ENCODE results near the gene HIGD1C. TPM values are rescaled to one million over a fixed set of nuclear protein-coding genes. Genes with fewer than 3 reads are reported as not detected.
"Not testable (repeated sequence)": the region's sequence is repeated elsewhere in the genome, so short reads cannot be mapped to it uniquely, and the experiment has no call there.

The HIGD1C gene
- total RNA-seq, result not detected

DNA sequence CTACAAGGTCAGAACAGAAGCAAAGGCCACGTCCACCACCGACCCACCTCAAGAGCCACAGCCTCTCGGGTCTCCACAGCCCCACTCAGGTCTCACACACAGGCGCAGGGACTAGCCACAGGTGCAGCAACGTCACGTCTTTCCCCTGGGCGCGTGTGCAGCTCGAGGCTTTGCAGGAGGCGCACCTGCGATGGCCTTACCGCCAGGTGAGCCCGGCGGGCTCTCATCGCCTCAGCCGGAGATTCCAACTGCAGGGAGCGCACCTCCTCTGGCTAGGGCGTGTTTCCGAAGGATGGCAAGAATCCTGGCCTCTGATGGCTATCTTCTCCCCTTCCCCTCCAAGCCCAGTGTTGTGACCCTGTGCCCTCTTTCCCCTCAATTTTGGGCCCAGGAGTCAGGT, at the start of gene HIGD1C:
HIGD1C (plus strand) TSS at position 35 of the 400 bp plus-strand sequence. CDS start 1,455 bp downstream, outside the sequence.
- H3K27me3 ChIP-seq (ENCODE audit: control insufficient read depth in 3 of 3, insufficient read depth in 3 of 3, low read length in 3 of 3), result no peaks in the 10 kb centered on the region
- no peak within 1 kb of the TSS for H3K4me3 ChIP-seq (ENCODE audit: low read length in 3 of 3)
- no peaks in the 10 kb centered on the region for H3K9me3 ChIP-seq (ENCODE audit: control insufficient read depth in 3 of 3, low read length in 3 of 3)
- H3K4me1 ChIP-seq (ENCODE audit: control insufficient read depth in 3 of 3, insufficient read depth in 3 of 3, low read length in 3 of 3), result peaks cover 0 to 8% (median 3%) of the 10 kb centered on the region in 3 donors
- no peak within 1 kb of the TSS for H3K9ac ChIP-seq (ENCODE audit: low read depth in 1 of 3, low read length in 3 of 3)
- H3K36me3 ChIP-seq (ENCODE audit: control insufficient read depth in 3 of 3, insufficient read depth in 3 of 3, low read length in 3 of 3), result peaks cover 0 to 3% (median 0%) of the 10 kb centered on the region in 3 donors
- no peak within 1 kb of the TSS for H3K27ac ChIP-seq (ENCODE audit: low read depth, low read length)

DNA sequence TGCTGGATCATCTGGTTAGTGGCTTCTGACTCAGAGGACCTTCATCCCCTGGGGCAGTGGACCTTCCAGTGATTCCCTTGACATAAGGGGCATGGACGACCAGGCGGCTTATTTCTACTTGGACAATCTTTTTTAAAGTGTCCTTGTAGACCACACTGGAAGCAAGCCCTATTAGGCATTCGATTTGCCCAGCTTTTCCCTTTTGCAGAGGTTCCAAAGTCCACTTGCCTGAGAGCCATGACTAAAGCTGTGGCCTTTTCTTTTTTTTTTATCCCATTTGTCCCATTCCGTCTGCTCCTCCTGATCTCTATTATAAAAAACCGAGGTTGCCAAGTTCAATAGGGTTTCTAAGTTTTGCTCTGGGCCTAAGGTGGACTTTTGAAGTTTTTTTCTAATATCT, 43.9 kb upstream of the HIGD1C start:
- not testable (repeated sequence) for H3K27ac ChIP-seq (ENCODE audit: low read depth, low read length); H3K36me3 ChIP-seq (ENCODE audit: control insufficient read depth in 3 of 3, insufficient read depth in 3 of 3, low read length in 3 of 3); H3K4me3 ChIP-seq (ENCODE audit: low read length in 3 of 3); H3K9ac ChIP-seq (ENCODE audit: low read depth in 1 of 3, low read length in 3 of 3); H3K27me3 ChIP-seq (ENCODE audit: control insufficient read depth in 3 of 3, insufficient read depth in 3 of 3, low read length in 3 of 3); H3K9me3 ChIP-seq (ENCODE audit: control insufficient read depth in 3 of 3, low read length in 3 of 3); H3K4me1 ChIP-seq (ENCODE audit: control insufficient read depth in 3 of 3, insufficient read depth in 3 of 3, low read length in 3 of 3)

DNA sequence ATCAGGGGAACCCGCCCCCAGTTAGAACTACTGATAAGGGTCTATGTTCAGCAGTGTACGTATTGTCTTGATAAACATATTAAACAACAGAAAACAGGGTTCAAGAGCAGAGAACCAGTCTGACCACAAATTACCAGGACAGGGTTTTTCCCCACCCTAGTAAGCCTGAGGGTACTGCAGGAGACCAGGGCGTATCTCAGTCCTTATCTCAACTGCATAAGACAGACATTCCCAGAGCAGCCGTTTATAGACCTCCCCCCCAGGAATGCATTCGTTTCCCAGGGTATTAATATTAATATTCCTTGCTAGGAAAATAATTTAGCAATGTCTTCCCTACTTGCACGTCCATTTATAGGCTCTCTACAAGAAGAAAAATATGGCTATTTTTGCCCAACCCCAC, 40.0 kb upstream of the HIGD1C start:
- H3K4me3 ChIP-seq (ENCODE audit: low read length in 3 of 3); H3K9me3 ChIP-seq (ENCODE audit: control insufficient read depth in 3 of 3, low read length in 3 of 3); H3K4me1 ChIP-seq (ENCODE audit: control insufficient read depth in 3 of 3, insufficient read depth in 3 of 3, low read length in 3 of 3); H3K9ac ChIP-seq (ENCODE audit: low read depth in 1 of 3, low read length in 3 of 3); H3K36me3 ChIP-seq (ENCODE audit: control insufficient read depth in 3 of 3, insufficient read depth in 3 of 3, low read length in 3 of 3); H3K27me3 ChIP-seq (ENCODE audit: control insufficient read depth in 3 of 3, insufficient read depth in 3 of 3, low read length in 3 of 3); H3K27ac ChIP-seq (ENCODE audit: low read depth, low read length): not testable (repeated sequence)

DNA sequence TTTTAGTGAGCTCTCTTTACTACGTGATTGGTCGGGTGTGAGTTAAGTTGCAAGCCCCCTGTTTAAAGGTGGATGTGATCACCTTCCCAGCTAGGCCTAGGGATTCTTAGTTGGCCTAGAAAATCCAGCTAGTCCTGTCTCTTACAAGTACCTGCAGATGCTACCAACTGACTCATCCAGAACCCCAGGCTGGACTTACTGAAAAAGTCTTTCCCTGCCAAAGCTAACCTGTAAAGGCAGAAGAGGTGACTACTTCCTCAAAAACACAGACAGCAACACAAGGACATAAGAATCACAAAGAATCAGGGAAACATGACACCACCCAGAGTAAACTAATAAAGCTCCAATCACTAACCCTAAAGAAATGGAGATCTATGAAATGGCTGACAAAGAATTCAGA, 39.1 kb upstream of the HIGD1C start:
- H3K4me3 ChIP-seq (ENCODE audit: low read length in 3 of 3), result no peak overlapping the region
- peaks cover 2 to 10% (median 7%) of the 10 kb centered on the region in 3 donors for H3K9me3 ChIP-seq (ENCODE audit: control insufficient read depth in 3 of 3, low read length in 3 of 3)
- no peak overlapping the region for H3K27ac ChIP-seq (ENCODE audit: low read depth, low read length)
- no peaks in the 10 kb centered on the region for H3K27me3 ChIP-seq (ENCODE audit: control insufficient read depth in 3 of 3, insufficient read depth in 3 of 3, low read length in 3 of 3)
- no peak overlapping the region for H3K9ac ChIP-seq (ENCODE audit: low read depth in 1 of 3, low read length in 3 of 3)
- H3K36me3 ChIP-seq (ENCODE audit: control insufficient read depth in 3 of 3, insufficient read depth in 3 of 3, low read length in 3 of 3), result no peaks in the 10 kb centered on the region
- no peaks in the 10 kb centered on the region for H3K4me1 ChIP-seq (ENCODE audit: control insufficient read depth in 3 of 3, insufficient read depth in 3 of 3, low read length in 3 of 3)

DNA sequence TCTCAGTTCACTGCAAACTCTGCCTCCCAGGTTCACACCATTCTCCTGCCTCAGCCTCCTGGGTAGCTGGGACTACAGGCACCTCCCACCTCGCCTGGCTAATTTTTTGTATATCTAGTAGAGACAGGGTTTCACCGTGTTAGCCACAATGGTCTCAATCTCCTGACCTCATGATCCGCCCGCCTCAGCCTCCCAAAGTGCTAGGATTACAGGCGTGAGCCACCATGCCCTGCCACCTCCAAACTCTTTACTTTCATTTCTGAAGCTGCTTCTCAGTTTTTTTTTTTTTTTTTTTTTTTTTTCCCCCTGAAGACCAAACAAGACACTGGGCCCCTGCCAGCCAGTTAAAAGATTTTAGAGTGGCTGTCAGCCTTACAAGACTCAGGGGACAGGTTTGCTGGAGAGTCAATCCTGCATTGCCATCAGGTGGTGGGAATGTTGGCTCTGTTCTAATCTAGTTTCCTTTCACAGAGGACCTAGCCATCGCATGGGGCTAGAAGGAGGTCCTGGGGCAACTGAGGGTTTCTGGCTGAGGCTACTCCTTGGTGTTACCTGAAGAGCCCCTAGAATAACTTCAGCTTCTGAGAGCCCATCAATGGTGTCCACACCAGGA, 37.4 kb upstream of the HIGD1C start:
- Histone ChIP-seq H3K27ac (ENCODE audit: low read depth, low read length) (no peak overlapping the region), H3K9me3 (ENCODE audit: control insufficient read depth in 3 of 3, low read length in 3 of 3) (peaks cover 2 to 10% (median 7%) of the 10 kb centered on the region in 3 donors), H3K4me3 (ENCODE audit: low read length in 3 of 3) (no peak overlapping the region), H3K4me1 (ENCODE audit: control insufficient read depth in 3 of 3, insufficient read depth in 3 of 3, low read length in 3 of 3) (no peaks in the 10 kb centered on the region), H3K9ac (ENCODE audit: low read depth in 1 of 3, low read length in 3 of 3) (no peak overlapping the region), H3K27me3 (ENCODE audit: control insufficient read depth in 3 of 3, insufficient read depth in 3 of 3, low read length in 3 of 3) (no peaks in the 10 kb centered on the region), H3K36me3 (ENCODE audit: control insufficient read depth in 3 of 3, insufficient read depth in 3 of 3, low read length in 3 of 3) (no peaks in the 10 kb centered on the region)

DNA sequence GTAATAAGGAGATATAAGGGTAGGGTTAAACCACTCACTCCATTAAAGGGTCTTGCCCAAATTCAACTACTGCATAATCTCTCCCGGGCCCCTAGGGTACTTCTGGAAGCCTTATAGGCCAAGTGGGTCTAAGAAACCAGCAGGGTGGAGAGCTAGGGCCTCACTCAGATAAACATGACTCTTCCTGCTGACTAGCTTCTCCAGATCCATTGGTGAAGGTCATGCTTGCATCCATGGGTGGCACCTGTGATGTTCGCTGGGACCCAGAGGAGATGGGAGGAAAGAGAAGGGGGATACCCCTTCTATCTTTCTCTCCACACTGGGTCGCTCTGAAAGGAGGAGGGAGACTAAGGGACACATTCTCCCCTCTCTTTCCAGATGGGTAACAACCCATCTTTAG, 36.1 kb upstream of the HIGD1C start:
- Histone ChIP-seq H3K27ac (ENCODE audit: low read depth, low read length) (no peak overlapping the region), H3K9ac (ENCODE audit: low read depth in 1 of 3, low read length in 3 of 3) (no peak overlapping the region), H3K27me3 (ENCODE audit: control insufficient read depth in 3 of 3, insufficient read depth in 3 of 3, low read length in 3 of 3) (no peaks in the 10 kb centered on the region), H3K4me3 (ENCODE audit: low read length in 3 of 3) (peak overlapping the region in 1 of 3 donors; percentile 9), H3K36me3 (ENCODE audit: control insufficient read depth in 3 of 3, insufficient read depth in 3 of 3, low read length in 3 of 3) (no peaks in the 10 kb centered on the region), H3K9me3 (ENCODE audit: control insufficient read depth in 3 of 3, low read length in 3 of 3) (peaks cover 2 to 10% (median 7%) of the 10 kb centered on the region in 3 donors), H3K4me1 (ENCODE audit: control insufficient read depth in 3 of 3, insufficient read depth in 3 of 3, low read length in 3 of 3) (no peaks in the 10 kb centered on the region)

DNA sequence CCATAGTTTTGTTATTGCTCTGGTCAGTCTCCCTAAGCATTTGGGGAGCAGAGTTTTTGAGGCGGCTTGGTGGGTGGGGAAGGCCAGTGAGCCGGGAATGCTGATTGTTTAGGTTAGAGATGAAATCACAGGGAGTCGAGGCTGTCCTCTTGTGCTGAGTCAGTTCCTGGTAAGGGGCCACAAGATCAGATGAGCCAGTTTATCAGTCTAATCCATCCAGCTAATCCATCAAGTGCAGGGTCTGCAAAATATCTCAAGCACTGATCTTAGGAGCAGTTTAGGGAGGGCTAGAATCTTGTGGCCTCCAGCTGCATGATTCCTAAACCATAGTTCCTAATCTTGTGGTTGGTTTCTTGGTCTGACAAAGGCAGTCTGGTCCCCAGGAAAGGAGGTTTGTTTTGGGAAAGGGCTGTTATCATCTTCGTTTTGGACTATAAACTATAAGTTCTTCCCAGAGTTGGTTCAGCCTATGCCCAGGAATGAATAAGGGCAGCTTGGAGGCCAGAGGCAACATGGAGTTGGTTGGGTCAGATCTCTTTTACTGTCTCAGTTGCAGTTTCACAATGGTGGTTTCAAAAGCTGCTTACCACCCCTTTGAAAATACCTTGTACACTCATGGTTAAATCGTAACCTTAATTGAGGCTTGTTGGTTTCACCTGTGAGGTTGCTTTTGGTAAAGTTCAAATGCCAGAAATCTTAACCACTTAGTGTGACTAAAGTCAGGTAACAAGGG, 33.6 kb upstream of the HIGD1C start:
- no peak overlapping the region for H3K4me3 ChIP-seq (ENCODE audit: low read length in 3 of 3)
- H3K9ac ChIP-seq (ENCODE audit: low read depth in 1 of 3, low read length in 3 of 3), result no peak overlapping the region
- peaks cover 2 to 7% (median 7%) of the 10 kb centered on the region in 3 donors for H3K9me3 ChIP-seq (ENCODE audit: control insufficient read depth in 3 of 3, low read length in 3 of 3)
- no peaks in the 10 kb centered on the region for H3K27me3 ChIP-seq (ENCODE audit: control insufficient read depth in 3 of 3, insufficient read depth in 3 of 3, low read length in 3 of 3)
- no peak overlapping the region for H3K27ac ChIP-seq (ENCODE audit: low read depth, low read length)
- H3K36me3 ChIP-seq (ENCODE audit: control insufficient read depth in 3 of 3, insufficient read depth in 3 of 3, low read length in 3 of 3), result no peaks in the 10 kb centered on the region
- H3K4me1 ChIP-seq (ENCODE audit: control insufficient read depth in 3 of 3, insufficient read depth in 3 of 3, low read length in 3 of 3), result peaks cover 5 to 10% (median 9%) of the 10 kb centered on the region in 3 donors

DNA sequence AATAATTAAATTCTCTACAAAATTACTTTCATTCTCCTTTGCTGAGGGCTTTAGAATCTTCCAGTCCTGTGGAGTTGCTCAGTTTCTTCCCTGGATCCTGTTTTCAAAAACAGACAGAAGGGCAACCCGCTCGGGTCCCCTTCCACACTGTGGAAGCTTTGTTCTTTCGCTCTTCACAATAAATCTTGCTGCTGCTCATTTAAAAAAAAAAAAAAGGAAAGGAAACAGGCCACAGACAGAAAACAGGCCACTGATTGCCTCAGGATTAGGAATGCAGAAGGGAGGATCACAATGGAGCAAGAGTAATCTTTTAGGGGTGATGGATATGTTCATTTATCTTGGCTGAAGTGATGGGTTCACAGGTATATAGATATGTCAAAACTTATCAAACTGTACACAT, 29.5 kb upstream of the HIGD1C start:
- Histone ChIP-seq H3K9me3 (ENCODE audit: control insufficient read depth in 3 of 3, low read length in 3 of 3) (no peaks in the 10 kb centered on the region), H3K4me3 (ENCODE audit: low read length in 3 of 3) (peak overlapping the region in 1 of 3 donors; percentile 23), H3K27ac (ENCODE audit: low read depth, low read length) (peak overlapping the region; percentile 86), H3K36me3 (ENCODE audit: control insufficient read depth in 3 of 3, insufficient read depth in 3 of 3, low read length in 3 of 3) (peaks cover 0 to 5% (median 0%) of the 10 kb centered on the region in 3 donors), H3K27me3 (ENCODE audit: control insufficient read depth in 3 of 3, insufficient read depth in 3 of 3, low read length in 3 of 3) (no peaks in the 10 kb centered on the region), H3K4me1 (ENCODE audit: control insufficient read depth in 3 of 3, insufficient read depth in 3 of 3, low read length in 3 of 3) (peaks cover 7 to 18% (median 14%) of the 10 kb centered on the region in 3 donors), H3K9ac (ENCODE audit: low read depth in 1 of 3, low read length in 3 of 3) (peak overlapping the region in 2 of 3 donors; percentile 63 to 70)

DNA sequence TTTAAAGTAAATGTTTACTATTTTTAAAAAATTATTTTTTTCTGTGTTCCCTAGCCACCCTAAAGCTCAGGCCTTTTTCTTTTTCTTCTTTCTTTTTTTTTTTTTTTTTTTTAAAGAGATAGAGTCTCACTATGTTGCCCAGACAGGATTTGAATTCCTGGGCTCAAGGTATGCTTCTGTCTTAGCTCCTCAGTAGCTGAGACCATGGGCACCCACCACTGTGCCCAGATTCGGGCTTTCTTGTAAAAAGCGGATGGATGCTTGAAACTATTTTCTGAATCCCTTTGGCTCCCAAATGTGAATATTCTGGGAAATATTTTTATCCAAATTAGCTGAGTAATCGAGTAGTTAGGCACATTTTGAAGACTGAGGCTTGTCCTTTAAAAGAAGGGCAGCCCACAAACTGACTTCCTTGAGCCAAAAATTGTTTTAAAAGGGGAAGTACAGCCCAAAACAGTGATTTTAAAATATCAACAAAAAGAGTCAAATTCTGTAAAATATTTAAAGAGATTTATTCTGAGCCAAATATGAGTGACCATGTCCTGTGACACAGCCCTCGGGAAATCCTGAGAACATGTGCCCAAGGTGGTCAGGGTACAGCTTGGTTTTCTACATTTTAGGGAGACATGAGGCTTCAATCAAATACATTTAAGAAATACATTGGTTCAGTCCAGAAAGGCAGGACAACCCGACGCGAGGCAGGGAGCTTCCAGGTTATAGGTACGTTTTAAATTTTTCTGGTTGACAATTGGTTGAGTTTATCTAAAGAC, 28.8 kb upstream of the HIGD1C start:
- peak overlapping the region; percentile 86 for H3K27ac ChIP-seq (ENCODE audit: low read depth, low read length)
- peak overlapping the region in 2 of 3 donors; percentile 70 to 89 for H3K9ac ChIP-seq (ENCODE audit: low read depth in 1 of 3, low read length in 3 of 3)
- no peaks in the 10 kb centered on the region for H3K9me3 ChIP-seq (ENCODE audit: control insufficient read depth in 3 of 3, low read length in 3 of 3)
- H3K27me3 ChIP-seq (ENCODE audit: control insufficient read depth in 3 of 3, insufficient read depth in 3 of 3, low read length in 3 of 3), result no peaks in the 10 kb centered on the region
- peaks cover 8 to 24% (median 20%) of the 10 kb centered on the region in 3 donors for H3K4me1 ChIP-seq (ENCODE audit: control insufficient read depth in 3 of 3, insufficient read depth in 3 of 3, low read length in 3 of 3)
- H3K4me3 ChIP-seq (ENCODE audit: low read length in 3 of 3), result peak overlapping the region; percentile 68 to 98 (median 83)
- peaks cover 0 to 12% (median 3%) of the 10 kb centered on the region in 3 donors for H3K36me3 ChIP-seq (ENCODE audit: control insufficient read depth in 3 of 3, insufficient read depth in 3 of 3, low read length in 3 of 3)

DNA sequence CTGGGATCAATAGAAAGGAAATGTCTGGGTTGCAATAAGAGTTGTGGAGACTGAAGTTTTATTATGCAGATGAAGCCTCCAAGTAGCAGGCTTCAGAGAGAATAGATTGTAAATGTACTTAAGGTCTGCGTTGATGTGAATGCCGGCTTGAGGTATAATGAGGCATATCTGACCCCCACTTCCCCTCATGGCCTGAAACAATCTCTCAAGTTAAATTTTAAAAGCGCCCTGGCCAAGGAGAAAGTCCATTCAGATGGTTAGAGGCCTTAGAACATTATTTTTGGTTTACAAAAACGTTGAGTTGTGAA, 28.3 kb upstream of the HIGD1C start:
- Histone ChIP-seq H3K9ac (ENCODE audit: low read depth in 1 of 3, low read length in 3 of 3) (peak overlapping the region; percentile 70 to 89 (median 79)), H3K27me3 (ENCODE audit: control insufficient read depth in 3 of 3, insufficient read depth in 3 of 3, low read length in 3 of 3) (no peaks in the 10 kb centered on the region), H3K27ac (ENCODE audit: low read depth, low read length) (peak overlapping the region; percentile 86), H3K4me1 (ENCODE audit: control insufficient read depth in 3 of 3, insufficient read depth in 3 of 3, low read length in 3 of 3) (peaks cover 12 to 26% (median 24%) of the 10 kb centered on the region in 3 donors), H3K4me3 (ENCODE audit: low read length in 3 of 3) (peak overlapping the region; percentile 68 to 98 (median 83)), H3K9me3 (ENCODE audit: control insufficient read depth in 3 of 3, low read length in 3 of 3) (no peaks in the 10 kb centered on the region), H3K36me3 (ENCODE audit: control insufficient read depth in 3 of 3, insufficient read depth in 3 of 3, low read length in 3 of 3) (peaks cover 0 to 14% (median 5%) of the 10 kb centered on the region in 3 donors)

Data from skeletal muscle tissue (tissue), 4 donors.